Fibroblast of the aortic adventitia (primary cell): ENCODE data around the gene TUFM. TPM values are rescaled to one million over a fixed set of nuclear protein-coding genes. Genes with fewer than 3 reads are reported as not detected.
A peak's percentile ranks its signal among the peaks of the same experiment; 100 is the strongest.

ENCODE experiments used
- DNase-seq: peaks from one replicate; pipeline ENCODE4 v3.0.0-alpha.2; 2010; ENCODE audit warnings: low read depth
- H3K4me3 ChIP-seq: 2 replicates; pipeline ENCODE4 v1.5.1; 2011; ENCODE audit warnings: low read depth, mild to moderate bottlenecking, control low read depth, low read length, moderate library complexity
- CTCF ChIP-seq: IDR thresholded peaks from 2 replicates; pipeline ENCODE4 v1.5.1; 2011; ENCODE audit warnings: mild to moderate bottlenecking, low read length, control low read depth, inconsistent platforms; ENCODE audit not compliant: insufficient read depth
- total RNA-seq: library from RNA; depleted of rRNA; stranded (reverse); fragments of >200 nt; gene quantifications from 2 replicates; pipeline ENCODE4 v1.2.3, GENCODE V29; 2012; ENCODE audit warnings: low replicate concordance

Gene TUFM
- total RNA-seq, 1 donor, result 74.6 TPM

- no peak for DNase-seq
- peak overlapping the region; percentile 99 for H3K4me3 ChIP-seq
- TF ChIP-seq CTCF, result no peak
Observed at GRCh38 chr16:28845293-28845692, 855 bp downstream of the TUFM start.

GRCh38 chr16:28844226-28844885 lies 1.8 kb downstream of the TUFM start:
- TF ChIP-seq CTCF, result no peak
- H3K4me3 ChIP-seq, result no peak overlapping the region
- DNase-seq, result no peak

GRCh38 chr16:28843766-28844165 lies 2.4 kb downstream of the TUFM start:
- TF ChIP-seq CTCF, result no peak
- no peak for DNase-seq
- no peak overlapping the region for H3K4me3 ChIP-seq

GRCh38 chr16:28842696-28843095 lies 3.5 kb downstream of the TUFM start:
- no peak for TF ChIP-seq CTCF
- DNase-seq, result no peak
- H3K4me3 ChIP-seq, result no peak overlapping the region

- DNase-seq, result no peak
- no peak overlapping the region for H3K4me3 ChIP-seq
- no peak for TF ChIP-seq CTCF
Observed at GRCh38 chr16:28839899-28840298, 6.2 kb downstream of the TUFM start.

GRCh38 chr16:28839004-28839639 lies 7.0 kb downstream of the TUFM start:
- no peak for TF ChIP-seq CTCF
- H3K4me3 ChIP-seq, result no peak overlapping the region
- no peak for DNase-seq
